Activated CD8-positive, alpha-beta memory T cell treated with anti-CD3 and anti-CD28 coated beads, Interleukin-2, amount 50 U/mL, for 24 hours (primary cell): Measurements from ENCODE around the gene TRAPPC10.

Experiments
- DNase-seq: peaks from one replicate; pipeline ENCODE4 v3.0.0-alpha.2; 2020; ENCODE audit errors: extremely low read depth

TRAPPC10 gene

DNA sequence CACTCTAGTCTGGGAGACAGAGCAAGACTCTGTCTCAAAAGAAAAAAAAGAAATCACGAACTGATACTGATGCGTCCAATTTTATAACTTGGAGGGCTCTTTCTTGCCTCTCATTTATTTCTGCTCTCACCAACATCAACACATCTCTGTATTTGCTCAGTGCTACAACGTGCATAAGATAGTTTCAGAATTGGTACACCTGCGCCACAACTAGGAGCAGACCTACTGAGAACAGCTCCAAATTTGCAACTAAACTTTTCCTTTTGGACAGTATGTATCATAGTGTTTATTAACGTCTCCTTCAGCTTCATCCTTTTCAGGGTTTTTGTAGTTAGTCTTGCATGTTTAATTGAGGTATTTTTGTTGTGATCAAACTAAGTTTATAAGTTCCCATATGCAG, 27.7 kb downstream of the TRAPPC10 start:
- no peak for DNase-seq

DNA sequence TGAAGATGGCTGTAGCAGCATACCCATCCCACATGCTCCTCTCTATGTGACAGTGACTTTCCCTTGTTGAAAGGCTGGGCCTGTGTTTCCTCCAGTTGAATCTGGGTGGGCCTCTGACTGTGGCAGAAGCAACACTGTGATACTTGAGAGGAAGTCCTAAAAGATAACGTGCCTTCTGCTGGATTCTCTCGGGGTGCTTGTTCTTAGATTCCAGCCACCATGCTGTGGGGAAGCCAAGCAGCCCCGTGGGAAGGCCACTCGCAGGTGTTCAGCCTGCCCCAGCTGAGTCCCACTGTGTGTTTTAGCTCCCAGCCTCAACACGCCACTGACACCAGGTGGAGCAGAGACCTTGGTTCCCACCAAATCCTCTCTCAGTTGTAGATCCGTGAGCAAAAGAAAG, 31.5 kb downstream of the TRAPPC10 start:
- no peak for DNase-seq

DNA sequence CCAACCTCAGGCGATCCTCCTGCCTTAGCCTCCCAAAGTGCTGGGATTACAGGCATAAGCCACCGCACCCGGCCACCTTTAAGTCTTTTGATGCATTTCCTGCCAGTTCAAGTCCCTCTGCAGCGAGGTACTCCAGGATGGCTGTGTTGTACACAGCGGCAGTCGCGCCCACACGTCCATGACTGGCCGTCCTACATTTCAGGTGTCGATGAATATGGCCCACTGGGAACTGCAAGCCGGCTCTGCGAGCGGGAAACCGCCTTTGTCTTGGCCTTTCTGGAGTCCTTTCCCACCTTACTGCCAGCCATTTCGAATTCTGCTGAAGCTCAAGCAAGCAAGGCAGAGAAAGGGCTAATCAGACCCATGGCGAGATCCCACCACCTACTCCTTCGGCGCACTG, 34.6 kb downstream of the TRAPPC10 start:
- DNase-seq, result no peak

- no peak for DNase-seq
Observed at GRCh38 chr21:44047996-44048560, 36.0 kb downstream of the TRAPPC10 start.

DNA sequence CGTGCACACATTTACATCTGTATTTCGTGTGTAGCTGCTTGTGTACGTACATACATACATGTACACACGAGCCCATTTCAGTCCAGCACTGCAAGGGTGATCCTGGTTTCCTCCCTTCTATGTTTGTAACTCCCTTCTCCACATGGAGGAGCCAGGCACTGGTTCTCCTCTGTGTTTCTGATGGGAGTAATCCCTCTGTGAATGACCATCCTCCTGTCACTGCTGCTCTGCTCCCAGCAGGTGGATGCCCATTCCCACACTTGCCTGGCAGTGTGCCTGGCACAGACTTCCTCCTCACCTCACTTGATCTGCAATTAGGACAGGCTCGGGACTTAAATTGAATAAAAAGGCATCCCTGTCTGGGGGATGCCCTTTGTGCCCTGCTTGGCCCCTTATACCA, 37.1 kb downstream of the TRAPPC10 start:
- DNase-seq, result no peak

- no peak for DNase-seq
Observed at GRCh38 chr21:44049606-44050005, 37.5 kb downstream of the TRAPPC10 start.

DNA sequence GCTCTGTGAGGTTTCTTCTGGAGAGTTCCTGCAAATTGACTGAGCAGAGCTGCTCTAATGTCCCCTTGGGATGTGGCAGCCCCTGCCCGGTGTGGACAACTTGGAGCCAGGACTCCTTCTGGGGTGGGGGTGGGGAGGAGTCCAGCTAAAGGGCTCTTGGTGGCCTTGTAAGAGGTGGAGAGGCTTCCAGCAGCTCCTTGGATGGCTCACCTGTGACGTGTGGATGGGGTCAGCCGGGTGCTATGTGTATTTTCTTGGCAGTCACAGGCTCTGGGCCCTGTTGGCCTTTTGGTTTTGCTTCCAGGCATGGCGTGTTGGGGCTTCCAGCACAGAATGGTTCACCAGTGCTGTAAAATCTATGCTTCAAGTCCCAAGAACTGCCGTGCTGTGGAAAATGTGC, 38.2 kb downstream of the TRAPPC10 start:
- DNase-seq, result no peak

DNA sequence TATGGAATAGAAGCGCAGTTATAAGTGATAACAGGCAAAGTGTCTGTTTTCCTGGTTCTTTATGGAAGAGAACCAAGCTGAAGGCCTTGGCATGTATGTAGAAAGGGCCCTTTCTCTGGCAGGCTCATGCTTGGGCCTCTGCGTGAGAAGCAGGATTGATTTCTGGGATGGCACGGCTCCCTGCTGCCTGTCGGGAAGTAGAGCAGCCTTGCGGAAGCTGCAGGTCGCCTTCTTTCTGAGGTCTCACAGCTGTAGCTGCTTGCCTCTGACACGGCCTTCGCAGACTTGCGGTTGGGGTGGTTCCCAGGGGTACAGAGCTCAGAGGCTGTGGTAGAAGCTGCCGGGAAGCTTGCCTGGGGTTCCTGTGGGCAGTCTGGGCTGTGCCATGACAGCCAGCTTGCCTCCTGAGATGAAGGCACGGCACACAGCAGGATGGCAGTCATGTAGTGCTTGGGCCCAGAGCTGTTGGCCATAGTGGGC, 39.4 kb downstream of the TRAPPC10 start:
- no peak for DNase-seq

DNA sequence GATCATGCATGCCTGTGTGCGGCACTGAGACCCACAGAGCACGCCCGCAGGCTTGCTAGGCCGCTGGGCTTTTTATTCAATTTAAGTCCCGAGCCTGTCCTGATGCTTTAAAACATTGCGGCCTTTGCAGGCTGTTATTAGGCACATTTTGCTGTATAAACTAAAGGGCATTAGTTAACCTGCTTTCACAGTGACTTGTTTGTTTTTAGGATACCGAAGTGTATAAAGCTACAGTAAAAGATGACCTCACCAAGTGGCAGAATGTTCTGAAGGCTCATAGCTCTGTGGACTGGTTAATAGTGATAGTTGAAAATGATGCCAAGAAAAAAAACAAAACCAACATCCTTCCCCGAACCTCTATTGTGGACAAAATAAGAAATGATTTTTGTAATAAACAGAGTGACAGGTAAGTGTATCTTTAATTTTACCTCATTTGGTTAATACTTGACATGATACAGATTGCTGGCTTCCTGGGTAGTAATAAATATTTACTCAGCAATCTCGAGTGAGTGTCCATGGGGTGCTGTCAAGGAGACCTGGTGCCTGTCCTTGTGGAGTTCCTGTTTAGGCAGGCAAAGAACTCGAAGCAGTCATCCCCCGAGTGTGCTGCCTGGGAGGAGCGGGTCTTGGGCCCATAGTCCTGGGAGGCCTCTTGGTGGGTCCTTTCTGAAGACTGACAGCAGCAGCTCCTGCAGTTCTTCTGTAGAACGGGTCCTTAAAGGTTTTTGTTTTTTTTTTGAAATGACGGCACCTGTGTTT, 40.1 kb downstream of the TRAPPC10 start:
- no peak for DNase-seq

DNA sequence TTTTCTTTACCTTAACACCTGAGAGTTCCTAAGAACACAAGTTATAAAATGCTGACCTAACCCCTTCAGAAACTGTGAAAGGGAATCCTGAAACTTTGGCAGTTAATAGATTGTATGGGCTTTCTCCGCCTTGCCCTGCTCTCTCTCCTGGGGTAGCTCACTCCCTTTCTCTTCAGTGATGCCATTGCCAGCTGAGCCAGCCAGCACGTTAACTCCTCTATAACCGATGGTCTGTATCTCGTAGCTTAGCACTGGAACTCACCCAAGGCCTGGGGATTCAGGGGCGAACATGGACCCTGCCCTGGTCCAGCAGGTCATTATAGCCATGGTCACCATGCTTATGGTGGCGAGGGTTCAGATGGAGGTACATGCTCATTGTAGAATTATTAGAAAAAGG, 40.7 kb downstream of the TRAPPC10 start:
- DNase-seq, result no peak

GRCh38 chr21:44053567-44053966, 41.5 kb downstream of the TRAPPC10 start:
- no peak for DNase-seq

DNA sequence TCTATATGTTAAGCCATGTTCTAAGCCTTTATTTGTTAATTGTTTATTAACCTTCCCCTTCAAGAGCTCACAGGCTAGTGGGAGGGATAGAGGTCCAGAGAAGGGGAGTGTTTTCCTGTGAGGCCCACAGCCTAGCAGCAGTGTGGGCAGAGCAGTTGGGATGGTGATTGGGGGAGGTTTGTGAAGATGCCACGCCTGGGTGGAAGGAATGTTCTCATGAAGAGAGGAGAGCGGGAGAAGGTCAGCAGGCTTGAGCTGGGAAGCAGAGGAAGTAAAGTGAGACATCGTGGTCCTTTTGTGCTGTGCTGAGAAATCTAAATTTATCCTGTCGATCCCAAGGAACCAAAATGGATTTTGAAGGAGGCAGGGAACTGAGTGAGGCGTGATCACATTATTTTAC, 42.6 kb downstream of the TRAPPC10 start:
- no peak for DNase-seq

DNA sequence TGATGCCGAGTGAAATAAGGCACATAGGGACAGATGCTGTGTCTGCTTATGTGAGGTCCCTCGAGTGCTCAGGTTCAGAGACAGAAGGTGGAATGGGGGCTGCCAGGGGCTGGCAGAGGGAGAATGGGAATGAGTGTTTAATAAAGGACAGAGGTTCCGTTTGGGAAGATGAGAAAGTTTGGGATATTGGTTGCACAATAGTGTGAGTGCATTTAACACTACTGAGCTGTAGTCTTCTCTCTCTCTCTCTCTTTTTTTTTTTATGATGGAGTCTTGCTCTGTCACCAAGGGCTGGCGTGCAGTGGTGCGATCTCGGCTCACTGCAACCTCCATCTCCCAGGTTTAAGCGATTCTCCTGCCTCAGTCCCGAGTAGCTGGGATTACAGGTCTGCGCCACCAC, 44.9 kb downstream of the TRAPPC10 start:
- DNase-seq, result no peak

- no peak for DNase-seq
Observed at GRCh38 chr21:44057960-44058651, 46.0 kb downstream of the TRAPPC10 start.

- no peak for DNase-seq
Observed at GRCh38 chr21:44058652-44058964, 46.5 kb downstream of the TRAPPC10 start.

DNA sequence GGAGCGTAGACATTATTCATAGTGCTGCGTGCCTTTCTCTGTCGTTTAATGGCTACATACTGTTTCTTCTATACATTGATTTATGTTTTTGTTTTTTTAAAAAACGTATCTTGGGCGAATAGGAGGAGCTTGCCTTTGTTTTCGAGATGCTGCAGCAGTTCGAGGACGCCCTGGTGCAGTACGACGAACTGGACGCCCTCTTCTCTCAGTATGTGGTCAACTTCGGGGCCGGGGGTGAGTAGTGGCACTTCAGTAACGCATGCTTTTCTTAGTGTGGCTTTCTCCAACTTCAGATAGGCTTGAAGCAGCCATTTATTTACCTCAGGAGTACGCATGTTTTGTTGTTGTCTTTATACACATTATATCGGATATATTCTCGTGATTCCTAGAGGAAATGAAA, 46.9 kb downstream of the TRAPPC10 start:
- no peak for DNase-seq

DNA sequence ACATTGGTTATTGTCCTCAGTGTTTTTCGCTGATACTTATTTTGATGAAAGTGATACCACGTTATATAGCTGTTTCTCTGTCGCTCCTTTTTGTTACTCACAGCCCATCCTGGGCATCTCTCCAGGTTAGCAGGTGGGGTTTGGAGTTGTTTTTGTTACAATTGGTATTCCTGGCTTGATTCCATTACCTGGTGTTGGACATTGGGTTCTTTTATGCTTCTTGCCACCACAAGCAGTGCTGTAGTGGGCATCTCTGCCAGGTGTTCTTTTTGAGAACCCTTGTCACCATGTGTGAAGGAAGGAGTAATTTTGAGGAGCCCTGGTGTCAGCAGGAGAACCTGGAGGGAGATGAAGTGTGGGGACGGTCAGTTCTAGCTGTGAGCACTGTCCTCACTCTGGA, 47.6 kb downstream of the TRAPPC10 start:
- no peak for DNase-seq

GRCh38 chr21:44062380-44062779, 50.3 kb downstream of the TRAPPC10 start:
- no peak for DNase-seq

DNA sequence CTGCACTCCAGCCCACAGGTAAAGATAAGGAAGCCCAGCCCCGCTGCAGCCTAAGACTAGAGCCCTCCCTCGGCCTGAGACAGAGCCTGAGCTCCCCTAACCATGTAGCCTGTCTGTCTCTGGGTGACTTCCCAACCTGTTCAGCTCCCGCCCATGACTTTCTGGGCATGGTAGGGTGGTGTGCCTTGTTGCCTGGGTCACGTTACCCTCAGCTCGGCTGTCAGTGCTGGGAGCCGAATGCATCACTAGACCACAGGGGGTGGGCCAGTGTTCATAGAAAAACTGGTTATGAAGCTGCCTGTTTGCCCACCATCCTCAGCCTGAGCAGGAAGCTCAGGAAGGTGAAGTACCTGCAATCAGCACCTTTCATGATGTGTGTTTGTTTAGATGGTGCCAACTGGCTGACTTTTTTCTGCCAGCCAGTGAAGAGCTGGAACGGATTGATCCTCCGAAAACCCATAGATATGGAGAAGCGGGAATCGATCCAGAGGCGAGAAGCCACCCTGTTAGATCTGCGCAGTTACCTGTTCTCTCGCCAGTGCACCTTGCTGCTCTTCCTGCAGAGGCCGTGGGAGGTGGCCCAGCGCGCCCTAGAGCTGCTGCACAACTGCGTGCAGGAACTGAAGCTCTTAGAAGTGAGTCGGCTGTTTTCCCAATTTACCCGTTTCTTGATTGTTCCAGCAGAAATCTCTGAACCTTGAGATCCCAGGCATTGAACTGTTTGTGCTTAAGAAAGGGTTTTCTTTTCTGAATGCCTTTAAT, 51.2 kb downstream of the TRAPPC10 start:
- no peak for DNase-seq

DNA sequence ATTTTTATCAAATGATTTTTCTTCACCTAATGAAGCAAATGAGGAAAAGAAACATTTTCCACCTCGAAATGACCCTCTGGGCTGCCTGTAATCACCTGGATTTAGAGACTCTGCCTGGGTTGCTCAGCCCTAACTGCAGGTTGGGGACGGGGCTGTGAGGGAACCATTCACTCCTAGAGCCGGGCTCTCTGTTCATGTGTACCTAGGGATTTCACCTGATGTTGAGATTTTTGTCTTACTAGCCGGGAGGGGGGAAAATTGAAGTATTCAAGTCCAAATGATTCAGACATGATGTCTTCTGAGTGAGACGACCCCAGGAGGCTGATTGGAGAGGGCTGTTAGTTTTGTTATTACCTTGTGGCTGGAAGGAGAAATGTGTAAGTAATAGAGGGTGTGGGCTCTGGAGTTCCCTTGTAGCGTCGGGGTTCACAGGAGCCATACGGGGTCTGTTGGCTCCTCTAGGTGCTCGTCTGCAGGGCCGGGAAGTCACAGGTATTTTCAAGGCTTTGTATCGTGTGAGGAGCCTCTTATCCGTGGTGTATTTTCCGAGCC, 52.8 kb downstream of the TRAPPC10 start:
- DNase-seq, result no peak

DNA sequence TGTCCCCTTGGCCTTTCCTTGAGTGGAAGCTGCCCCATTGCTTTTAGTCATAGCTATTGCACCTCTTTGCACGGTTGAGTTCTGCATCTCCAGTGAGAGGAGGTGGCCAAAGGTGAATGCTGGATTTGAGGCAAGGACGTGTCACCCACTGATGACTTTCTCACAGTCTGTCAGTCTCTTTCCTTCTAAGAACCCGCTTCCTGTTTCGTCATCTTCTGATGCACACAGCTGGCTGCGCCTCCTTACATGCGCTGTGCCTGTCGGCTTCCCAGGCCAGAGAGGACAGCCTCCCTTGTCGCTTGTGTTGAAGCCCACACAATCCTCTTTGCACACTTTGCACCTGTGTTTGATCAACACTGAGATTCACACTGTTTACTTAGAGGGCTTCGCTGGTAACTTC, 53.3 kb downstream of the TRAPPC10 start:
- DNase-seq, result peak; percentile 47

DNA sequence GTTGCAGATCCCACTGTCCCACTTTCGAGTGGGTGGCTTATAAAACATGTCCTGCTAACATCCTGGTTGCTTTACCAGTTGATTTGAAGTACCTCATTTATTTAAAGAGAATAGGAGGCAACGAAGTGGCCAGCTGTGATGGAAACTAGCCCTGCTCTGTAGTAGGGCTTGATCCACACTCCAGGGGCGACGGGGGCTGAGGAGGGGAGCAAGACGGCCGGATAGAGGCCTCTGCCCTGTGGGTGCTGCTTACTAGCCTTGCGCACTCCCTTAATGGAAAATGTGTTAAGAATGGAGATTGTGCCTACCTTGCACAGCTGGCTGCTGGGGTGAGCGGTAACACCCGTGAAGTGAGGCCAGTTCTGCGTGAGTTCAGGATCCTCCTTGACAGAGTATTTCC, 54.0 kb downstream of the TRAPPC10 start:
- no peak for DNase-seq
